Measurements from ENCODE around the gene ZFHX3. TPM values are rescaled to one million over a fixed set of nuclear protein-coding genes. Genes with fewer than 3 reads are reported as not detected.

The ZFHX3 gene
- total RNA-seq, 1 experiment from 2014 or later: 1.5 TPM

GRCh38 chr16:73034374-73034773 is 13.6 kb downstream of the ZFHX3 start:
- Histone ChIP-seq H3K27ac (ENCODE audit: insufficient read length, low read depth, low read length) (no peak overlapping the region), H4K91ac (ENCODE audit: insufficient read length, low read depth, low read length) (no peak overlapping the region), H3K56ac (ENCODE audit: insufficient read length, low read depth, low read length) (no peak overlapping the region), H2BK12ac (ENCODE audit: insufficient read length, low read depth, low read length) (no peak overlapping the region), H3K9me3 (ENCODE audit: control insufficient read depth, low read depth, low read length) (no peaks in the 10 kb centered on the region), H3K14ac (ENCODE audit: insufficient read depth, low read length) (no peak overlapping the region; the same call in 1 of the 2 replicates), H3K27me3 (ENCODE audit: insufficient read depth, low read length) (peaks cover 74% of the 10 kb centered on the region), H3K4ac (ENCODE audit: low read depth, low read length) (no peak overlapping the region), H2AFZ (ENCODE audit: low read length) (no peak overlapping the region), H2BK20ac (ENCODE audit: low read depth, low read length, poor library complexity, severe bottlenecking) (no peak overlapping the region), H2BK5ac (ENCODE audit: insufficient read length, low read length) (no peak overlapping the region), H3K9ac (ENCODE audit: extremely low read depth, insufficient read length, low read length) (no peak overlapping the region), H4K20me1 (ENCODE audit: control insufficient read depth, insufficient read depth, insufficient read length) (no peaks in the 10 kb centered on the region), H3K4me2 (ENCODE audit: insufficient read depth, insufficient read length, low read length) (no peak overlapping the region), H2AK5ac (ENCODE audit: insufficient read length, low read length) (no peak overlapping the region), H3T11ph (ENCODE audit: low read length) (no peak overlapping the region), H3K18ac (ENCODE audit: insufficient read length, low read depth, low read length) (no peak overlapping the region), H3K4me1 (ENCODE audit: insufficient read depth, low read length) (peaks cover 17% of the 10 kb centered on the region; the same call in 1 of the 2 replicates), H3K23me2 (ENCODE audit: insufficient read length, low read depth, low read length, poor library complexity, severe bottlenecking) (peaks cover 3% of the 10 kb centered on the region), H4K5ac (ENCODE audit: insufficient read length, low read depth, low read length) (no peak overlapping the region), H3K79me2 (ENCODE audit: insufficient read depth, low read length) (no peaks in the 10 kb centered on the region), H2BK15ac (ENCODE audit: low read depth, low read length) (no peak overlapping the region), H3K79me1 (ENCODE audit: insufficient read depth, low read depth, low read length, poor library complexity, severe bottlenecking) (no peaks in the 10 kb centered on the region), H3K23ac (ENCODE audit: insufficient read length, low read depth, low read length) (no peak overlapping the region), H2BK120ac (ENCODE audit: low read depth, low read length, poor library complexity, severe bottlenecking) (no peak overlapping the region), H4K8ac (replicated peaks; ENCODE audit: insufficient read length, low read depth, low read length) (no peak overlapping the region)
- Mint-ChIP-seq H3K9me3 (peaks cover 2 to 20% of the 10 kb centered on the region in 2 experiments; a peak in 1 of 5 replicates), H3K27me3 (ENCODE audit: low read depth) (peaks cover 99% of the 10 kb centered on the region), H3K27ac (no peak overlapping the region), H3K4me3 (peak overlapping the region in 1 of 2 experiments; percentile 55; a peak in 1 of 5 replicates), H3K36me3 (ENCODE audit: insufficient read depth in 1 of 3, low read depth in 3 of 3) (peaks cover 0 to 2% (median 0%) of the 10 kb centered on the region in 3 experiments; a peak in 2 of 7 replicates), H3K4me1 (peaks cover 72 to 76% of the 10 kb centered on the region in 2 experiments)
- no CpG with 5 or more reads among the region's 4 CpGs for WGBS (ENCODE audit: extremely low coverage, insufficient read length, low lambda C conversion rate)
- no peak for DNase-seq
- TF ChIP-seq CTCF (conservative IDR thresholded peaks at IDR 0.05): no peak

Measured in H9 (cell line).